GF-D8 (cell line): ENCODE results near the gene HDLBP.
"Not testable (repeated sequence)": the region's sequence is repeated elsewhere in the genome, so short reads cannot be mapped to it uniquely, and the experiment has no call there.

ENCODE experiments used
- DNase-seq: peaks from one replicate; lab custom pipeline; 2025; lab: John Stamatoyannopoulos, UW

HDLBP gene

DNA sequence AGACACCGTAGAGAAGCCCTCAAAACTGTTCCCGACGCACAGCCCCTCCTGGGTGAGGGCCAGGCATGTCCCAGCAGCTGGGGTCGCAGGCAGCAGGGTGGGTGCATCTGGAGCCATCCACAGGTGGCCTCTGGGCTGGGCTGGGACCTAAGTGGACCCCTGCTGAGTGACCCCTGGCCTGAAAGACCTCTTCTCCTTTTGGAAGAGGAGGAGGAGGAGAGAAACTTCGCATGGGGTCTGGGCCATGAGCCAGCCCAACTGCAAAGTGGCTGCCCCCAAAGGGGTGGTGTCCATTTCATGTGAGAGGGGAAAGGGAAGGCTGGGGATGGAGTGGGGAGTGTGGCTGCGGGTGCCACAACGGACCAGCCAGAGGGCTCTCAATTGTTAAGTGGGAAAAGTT, 101.9 kb downstream of the HDLBP start:
- no peak for DNase-seq

DNA sequence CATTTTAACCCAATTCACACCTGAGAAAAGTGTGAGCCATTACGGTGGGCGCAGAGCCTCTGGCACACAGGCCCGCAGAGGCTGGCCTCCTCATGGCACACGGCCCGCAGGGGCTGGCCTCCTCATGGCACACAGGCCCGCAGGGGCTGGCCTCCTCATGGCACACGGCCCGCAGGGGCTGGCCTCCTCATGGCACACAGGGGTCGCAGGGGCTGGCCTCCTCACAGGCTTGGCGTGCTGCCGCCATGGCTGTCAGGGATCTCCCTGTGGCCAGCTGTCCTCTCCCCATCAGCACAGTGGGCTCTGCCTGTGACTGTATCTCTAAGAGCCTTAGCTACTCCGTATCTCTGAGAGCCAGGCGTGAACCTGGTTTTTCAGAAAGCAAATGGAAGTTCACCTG, 102.4 kb downstream of the HDLBP start:
- no peak for DNase-seq

DNA sequence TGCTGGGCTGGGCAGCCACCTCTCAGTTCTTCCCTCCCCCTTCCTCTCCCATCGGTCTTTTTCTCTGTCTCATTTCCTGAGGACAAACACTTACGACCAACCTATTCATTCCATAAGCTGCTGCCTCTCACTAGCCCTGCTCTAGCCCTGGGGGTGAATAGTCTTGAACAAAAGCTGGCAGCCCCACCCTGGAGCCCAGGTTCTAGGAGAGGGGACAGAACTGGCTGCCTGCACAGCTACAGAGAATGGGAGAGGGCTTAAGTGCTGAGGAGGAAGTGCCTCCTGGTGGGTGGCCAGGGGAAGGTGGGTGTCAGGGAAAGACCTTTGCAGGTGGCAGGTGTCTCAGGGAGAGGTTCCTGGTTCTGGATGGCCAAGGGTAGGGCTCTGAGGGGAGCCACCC, 104.2 kb downstream of the HDLBP start:
- no peak for DNase-seq

DNA sequence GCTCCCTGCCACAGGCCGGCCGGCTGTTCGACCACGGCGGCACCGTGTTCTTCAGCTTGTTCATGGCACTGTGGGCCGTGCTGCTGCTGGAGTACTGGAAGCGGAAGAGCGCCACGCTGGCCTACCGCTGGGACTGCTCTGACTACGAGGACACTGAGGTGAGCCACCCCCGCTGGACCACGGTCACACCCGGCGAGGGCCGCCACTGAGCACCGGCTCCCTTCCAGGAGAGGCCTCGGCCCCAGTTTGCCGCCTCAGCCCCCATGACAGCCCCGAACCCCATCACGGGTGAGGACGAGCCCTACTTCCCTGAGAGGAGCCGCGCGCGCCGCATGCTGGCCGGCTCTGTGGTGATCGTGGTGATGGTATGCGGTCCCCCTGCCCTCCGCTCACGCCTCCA, 106.2 kb downstream of the HDLBP start:
- no peak for DNase-seq

DNA sequence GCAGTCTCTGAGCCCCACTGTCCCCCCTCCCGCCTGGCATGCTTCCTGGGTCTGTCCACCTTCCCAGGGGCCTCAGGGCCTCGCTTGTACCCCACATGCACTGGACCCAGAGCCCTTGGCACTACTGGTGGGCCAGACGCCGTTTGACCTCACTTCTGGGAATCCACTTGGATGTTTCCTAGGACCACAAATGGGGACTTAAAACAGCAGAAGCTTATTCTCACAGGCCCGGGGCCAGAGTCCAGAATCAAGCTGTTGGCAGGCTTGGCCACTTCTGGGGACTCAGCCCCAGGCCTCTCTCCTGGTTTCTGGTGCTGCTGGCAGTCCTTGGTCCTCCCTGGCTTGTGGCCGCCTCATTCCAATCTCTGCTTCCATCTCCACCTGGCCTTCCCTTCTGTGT, 107.4 kb downstream of the HDLBP start:
- no peak for DNase-seq

DNA sequence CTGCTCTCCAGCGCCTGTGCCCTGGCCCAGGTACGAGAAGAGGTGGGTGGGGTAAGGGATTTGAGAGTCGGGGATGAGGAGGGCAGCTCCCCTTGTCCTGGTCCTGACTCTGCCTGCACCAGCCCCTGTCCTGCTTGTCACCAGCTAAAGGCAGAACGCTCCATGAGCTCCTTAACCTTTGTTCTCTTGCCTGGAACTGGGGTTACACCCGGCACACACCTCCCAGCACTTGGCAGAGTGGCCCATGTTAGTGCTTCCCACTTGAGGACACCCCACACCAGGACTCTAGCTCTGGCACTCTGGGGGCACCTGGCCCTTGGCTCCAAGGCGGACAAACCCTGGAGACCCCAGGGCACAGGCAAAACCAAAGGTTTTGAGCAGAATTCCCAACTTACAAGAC, 107.8 kb downstream of the HDLBP start:
- DNase-seq = no peak

DNA sequence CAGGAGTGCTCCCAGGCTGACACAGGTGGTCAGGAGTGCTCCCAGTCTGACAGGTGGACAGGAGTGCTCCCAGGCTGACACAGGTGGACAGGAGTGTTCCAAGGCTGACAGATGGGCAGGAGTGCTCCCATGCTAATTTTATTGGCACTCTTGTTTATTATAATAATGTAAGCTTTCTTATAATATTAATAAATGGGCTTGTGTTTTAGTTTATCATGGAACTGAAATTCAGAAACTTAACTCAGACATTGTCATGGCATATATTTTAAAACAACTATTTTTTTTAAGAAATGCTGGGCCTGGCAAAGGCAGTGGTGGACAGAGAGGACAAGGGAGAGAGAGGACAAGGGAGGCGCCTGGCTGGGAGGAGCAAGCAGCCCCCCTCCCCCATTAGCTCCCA, 108.3 kb downstream of the HDLBP start:
- no peak for DNase-seq

DNA sequence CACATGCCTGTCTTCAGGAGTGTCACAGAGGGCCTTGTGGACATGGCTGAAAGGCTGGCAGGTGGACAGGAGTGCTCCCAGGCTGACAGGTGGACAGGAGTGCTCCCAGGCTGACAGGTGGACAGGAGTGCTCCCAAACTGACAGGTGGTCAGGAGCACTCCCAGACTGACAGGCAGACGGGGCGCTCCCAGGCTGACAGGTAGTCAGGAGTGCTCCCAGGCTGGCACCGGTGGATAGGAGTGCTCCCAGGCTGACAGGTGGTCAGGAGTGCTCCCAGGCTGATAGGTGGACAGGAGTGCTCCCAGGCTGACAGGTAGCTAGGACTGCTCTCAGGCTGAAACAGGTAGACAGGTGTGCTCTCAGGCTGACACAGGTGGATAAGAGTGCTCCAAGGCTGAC, 110.4 kb downstream of the HDLBP start:
- no peak for DNase-seq

DNA sequence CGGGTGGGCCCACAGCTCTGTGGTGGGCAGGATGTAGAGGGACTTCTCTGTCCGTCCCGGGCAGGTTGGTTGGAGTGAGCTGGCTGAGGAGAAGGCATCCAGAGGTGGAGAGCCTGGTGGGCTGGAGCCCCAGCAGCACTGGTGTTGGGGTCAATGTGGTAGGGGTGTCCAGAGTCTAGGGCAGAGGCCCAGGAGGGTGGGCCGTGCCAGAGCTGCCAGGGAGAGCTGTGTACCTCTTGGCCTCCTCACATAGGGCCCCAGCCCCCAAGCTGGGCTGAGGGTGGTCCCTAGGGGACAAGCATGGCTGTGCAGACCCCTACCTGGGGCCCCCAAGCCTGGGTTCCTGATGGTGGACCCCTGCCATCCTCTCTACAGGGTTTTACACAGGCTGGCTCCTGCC, 111.0 kb downstream of the HDLBP start:
- DNase-seq = no peak

DNA sequence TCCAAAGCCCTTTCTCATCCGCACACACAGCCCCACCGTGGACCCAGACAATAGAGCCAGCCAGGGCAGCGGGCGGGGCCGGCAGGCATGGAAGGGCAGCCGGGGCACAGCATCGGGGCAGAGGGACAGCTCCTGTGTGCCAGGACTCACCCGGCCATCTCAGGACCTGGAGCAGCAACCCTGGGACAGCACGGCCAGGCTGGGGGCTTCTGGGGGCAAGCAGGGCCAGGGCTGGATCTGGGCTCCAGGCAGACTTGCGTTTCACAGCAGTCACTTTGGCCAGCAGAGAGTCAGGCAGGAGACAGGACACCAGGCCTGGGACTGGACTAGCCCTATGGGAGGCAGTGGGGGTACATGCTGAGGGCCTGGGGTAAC, 111.5 kb downstream of the HDLBP start:
- DNase-seq = no peak

DNA sequence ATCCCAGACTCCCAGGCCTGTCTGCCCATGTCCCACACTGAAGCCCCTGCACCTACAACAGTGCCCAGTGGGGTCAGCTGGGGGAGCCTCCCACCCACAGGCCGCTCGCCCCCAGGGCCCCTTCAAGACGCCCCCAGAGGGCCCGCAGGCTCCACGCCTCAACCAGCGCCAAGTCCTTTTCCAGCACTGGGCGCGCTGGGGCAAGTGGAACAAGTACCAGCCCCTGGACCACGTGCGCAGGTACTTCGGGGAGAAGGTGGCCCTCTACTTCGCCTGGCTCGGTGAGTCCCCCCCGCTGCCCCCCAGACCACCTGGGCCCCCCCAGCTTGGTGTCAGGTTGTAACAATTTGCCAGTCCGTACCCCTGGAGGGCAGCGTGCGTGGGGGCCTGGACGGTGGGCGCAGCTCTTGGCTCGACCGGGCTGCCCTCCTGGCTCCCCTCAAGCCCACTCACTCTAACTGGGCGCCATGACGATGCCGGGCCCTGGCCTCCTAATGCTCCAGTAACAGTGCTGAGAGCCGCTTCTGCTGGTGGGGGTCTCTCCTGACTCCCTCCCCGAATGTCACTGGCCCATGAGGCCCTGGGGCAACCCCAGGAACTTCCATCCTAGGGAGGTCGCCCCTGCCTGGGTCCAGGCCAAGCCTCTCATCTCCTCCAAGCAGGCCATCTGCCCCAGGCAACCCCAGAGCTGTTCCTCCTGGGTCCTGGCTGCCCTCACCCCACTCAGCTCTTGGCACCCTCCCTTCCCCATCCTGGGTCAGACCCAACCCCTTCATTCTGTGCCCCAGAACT, 112.1 kb downstream of the HDLBP start:
- DNase-seq = no peak

DNA sequence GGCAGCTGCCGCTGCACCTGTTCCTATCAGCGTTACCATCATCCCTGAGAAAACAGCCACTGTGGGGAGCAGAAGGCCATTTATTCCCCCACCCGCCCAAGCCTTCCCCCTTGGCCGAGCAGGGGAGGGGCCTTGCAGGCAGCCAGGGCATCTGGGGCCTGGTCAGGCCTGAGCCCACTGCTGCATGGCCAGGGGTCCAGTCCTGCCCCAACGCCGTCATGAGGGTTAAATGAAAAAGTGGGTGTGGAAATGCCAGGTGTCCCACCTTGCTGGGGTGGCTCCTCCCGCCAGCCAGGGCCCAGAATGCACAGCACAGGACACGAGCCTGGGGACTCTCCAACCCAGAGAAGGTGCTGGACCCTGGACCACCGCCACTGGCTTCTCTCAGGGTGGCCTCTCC, 112.8 kb downstream of the HDLBP start:
- DNase-seq = no peak

DNA sequence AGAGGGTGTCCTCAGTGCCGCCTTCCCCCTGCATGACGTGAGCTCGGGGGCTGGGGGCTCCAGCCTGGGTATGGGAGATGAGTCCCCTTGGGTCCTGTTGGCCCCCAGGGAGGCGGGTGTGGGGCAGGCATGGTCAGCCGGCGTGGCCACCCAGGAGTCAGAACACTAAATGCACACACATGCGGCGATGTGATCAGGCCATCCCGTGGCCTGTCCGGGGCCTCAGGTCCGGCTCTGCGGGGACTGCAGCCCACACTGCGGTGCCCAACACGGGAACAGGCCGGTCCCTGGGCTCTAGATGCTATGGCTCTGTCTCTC, 113.2 kb downstream of the HDLBP start:
- DNase-seq = no peak

DNA sequence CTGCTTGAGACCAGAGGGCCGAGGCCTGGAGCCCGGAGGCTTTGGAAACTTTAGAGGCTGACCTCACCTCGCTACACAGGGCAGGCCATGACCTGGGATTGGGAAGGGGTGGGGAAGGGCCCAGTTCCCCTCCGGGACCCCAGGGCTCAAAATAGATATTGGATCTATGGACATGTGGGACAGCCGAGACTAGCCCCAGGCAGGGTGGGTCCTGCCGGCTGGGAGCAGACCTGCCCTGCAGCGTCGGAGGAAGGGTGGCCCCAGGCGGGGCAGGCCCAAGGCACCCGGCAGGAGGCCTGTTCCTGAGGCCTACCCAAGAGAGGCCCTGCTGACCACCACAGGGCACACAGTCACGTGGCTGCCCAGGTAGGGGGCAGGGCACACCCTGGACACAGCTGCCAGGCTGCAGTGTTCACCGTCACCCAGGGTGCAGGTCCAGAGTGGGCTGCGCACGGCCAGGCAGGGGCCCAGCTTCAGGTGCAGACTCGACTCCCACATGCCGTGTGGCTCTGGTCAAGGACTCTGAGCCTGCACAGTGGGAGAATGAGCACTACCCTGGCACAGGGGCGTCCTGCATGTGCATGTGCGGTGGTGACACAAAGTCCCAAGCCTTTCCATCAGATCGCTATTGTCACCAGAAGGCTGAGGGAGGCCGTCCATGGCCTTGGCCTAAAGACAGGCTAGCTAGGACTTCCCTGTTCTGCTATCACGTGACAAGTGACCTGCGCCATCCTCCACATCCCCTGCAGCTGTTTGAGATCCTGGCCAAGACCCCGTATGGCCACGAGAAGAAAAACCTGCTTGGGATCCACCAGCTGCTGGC, 113.8 kb downstream of the HDLBP start:
- DNase-seq = no peak

DNA sequence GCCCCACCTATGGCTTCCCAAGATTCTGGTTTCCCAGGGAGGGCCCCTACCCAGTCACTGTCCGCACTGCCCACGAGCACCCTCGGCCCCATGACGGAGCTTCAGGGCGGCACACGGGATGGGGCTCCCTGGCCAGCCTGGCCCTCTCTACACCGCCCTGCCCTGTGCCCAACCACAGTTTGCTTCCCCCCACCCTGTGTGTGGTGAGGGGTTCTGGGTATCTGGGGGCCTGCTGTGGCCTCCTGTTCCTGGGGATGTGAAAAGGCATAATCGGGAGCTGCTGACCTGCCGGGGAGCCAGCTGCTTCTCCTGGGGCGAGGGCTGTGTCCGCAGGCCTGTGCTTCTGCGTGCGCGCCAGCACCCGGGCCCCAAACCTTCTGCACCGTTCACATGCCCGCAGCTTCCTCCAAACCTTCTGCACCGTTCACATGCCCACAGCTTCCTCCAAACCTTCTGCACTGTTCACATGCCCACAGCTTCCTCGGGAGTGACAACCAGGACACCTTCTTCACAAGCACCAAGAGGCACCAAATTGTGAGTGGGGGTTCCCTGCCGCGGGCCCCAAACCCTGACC, 114.6 kb downstream of the HDLBP start:
- peak; percentile 68 for DNase-seq

DNA sequence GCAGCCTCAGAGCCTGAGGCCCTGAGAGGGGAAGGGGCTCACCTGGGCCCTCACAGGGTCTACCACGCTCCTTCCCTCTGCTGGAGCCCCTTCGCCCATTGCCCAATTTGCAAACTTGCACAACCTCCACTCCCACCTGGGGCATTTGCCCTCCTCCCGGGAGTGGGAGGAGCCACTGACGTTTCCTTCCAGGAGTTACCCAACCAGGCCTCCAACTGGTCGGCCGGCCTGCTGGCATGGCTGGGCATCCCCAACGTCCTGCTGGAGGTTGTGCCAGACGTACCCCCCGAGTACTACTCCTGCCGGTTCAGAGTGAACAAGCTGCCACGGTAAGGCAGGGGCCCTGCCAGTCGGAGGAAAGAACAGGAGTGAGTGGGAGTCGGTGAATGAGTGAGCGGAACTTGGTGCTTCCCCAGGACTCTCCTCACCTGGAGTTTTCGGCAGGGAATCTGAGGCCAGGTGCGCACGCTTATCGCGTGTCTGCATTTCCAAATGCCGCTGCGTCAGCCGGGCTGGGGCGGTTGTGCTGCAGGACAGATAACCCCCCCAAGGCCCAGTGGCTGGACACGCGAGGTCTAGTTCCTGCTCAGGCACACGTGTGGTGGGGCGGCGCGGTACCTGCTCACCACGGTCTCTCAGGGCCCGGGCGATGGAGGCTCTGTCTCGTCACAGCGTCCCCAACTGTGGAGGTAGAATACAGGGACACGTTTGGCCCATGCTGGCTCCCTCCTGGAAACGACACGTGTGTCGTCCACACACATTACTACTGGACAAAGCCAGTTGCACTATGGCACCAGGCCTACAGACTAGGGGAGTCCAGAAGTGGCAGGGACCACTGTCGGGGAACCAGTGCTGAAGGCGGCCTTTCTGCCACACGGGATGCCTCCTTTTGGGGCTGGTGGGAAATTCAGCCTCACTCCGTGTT, 115.3 kb downstream of the HDLBP start:
- peak; percentile 53 for DNase-seq

DNA sequence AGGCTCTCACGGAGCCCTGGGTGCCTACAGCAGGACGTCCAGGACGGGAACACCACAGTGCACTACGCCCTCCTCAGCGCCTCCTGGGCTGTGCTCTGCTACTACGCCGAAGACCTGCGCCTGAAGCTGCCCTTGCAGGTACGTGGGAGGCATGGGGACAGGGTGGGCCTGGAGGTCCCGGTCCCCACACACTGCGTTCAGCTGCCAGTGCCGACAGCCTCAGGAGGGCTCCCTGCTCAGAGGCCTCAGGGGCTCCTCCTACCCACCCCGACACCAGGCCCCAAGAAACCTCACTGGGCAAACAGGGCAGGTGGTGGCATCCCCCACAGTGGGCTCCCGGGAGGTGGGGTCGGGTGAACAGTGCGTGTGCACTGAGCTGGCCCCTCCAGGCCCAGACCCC, 116.2 kb downstream of the HDLBP start:
- no peak for DNase-seq

DNA sequence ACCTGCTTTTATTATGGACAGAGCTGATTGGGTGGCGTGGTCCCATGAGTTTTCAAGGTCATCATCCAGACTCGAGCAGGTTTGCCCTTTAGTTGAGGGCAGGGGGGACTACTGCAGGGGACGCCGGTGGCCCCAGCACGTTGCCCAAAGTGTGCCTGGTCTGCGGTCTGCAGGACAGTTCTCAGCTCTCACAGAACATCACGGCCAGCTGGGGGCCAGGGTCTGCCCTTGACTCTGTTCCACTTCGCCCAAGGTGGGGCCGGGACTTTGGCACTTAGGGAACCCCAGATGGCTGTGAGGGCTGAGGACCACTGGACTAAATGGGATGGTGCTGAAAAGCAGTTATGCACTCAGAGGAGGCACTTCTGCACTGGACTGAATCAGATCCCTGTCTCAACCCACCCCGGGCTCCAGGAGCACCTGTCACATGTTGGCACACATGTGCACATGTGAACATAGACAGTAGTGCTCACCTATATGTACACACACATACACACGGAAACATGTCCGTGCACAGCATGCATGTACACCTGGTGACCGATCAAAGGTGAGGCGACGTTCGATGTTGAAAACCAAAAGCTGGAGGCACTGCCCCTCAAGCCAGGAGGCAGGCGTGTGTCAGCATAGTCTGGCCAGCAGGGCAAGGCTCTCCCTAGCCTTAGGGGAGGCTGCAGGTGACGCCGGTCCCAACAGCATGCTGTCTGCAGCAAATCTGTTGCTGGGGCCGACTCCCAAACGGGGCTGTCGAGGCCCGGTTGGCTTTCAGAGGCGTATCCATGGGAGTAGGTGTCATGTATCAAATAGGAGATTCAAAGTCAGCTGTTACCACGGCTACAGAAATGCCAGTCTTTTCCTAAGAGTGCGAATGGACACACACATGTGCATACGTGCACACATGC, 116.8 kb downstream of the HDLBP start:
- DNase-seq = no peak

DNA sequence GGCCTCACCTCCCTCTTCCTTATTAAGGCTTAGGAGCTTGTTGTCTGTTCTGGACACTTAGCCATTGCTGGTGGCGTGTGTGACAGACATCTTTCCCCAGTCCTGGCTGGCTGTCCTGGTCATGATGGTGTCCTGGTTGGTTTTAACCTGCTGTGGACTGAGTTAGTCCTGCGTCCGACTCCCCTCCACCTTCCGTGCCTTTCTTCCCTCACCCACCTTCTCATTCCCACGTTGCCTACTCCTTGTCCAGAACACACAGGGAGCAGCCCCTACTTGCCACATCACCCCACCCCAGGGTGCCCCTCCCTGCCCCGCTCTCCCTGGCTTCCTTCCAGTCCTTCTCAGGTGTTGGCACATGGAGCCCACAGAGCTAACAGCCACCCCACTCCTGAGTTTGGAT, 117.5 kb downstream of the HDLBP start:
- no peak for DNase-seq

DNA sequence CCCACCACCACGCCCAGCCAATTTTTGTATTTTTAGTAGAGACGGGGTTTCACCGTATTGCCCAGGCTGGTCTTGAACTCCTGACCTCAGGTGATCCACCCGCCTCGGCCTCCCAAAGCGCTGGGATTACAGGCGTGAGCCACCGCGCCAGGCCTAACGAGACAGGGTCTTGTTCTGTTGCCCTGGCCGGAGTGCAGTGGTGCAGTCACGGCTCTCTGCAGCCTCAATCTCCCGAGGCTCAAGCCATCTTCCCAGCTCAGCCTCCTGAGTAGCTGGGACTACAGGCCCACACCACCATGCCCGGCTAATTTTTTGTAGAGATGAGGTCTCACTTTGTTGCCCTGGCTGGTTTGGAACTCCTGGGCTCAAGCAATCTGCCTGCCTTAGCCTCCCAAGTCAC, 118.2 kb downstream of the HDLBP start:
- DNase-seq = not testable (repeated sequence)

DNA sequence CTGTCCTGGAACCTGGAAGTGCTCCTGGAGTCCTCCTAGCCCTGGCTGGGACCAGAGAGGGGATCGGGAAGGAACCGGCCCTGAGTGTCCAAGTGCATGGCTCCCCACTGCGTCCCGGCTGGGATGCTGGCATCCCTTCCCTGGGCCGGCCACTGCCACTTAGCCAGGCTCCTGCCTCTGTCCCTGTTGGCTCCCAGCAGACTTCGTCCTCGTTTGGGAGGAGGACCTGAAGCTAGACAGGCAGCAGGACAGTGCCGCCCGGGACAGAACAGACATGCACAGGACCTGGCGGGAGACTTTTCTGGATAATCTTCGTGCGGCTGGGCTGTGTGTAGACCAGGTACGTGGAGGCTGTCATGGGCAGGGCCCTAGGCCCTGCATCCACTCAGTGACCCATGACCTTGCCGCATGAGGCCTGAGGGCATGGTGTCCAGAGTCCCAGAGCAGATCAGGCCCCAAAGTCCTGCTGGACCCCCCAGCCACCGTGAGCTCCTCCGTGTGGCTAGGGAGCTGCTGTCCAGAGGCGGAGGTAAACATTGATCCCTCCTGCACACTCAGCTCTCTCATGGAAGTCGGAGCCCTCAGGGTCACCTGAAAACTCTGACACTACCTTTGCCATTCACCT, 119.9 kb downstream of the HDLBP start:
- no peak for DNase-seq
